Muscle of back (tissue), 11 donors: ENCODE results near the gene RIMBP2. TPM values are rescaled to one million over a fixed set of nuclear protein-coding genes. Genes with fewer than 3 reads are reported as not detected.

ENCODE experiments used
- DNase-seq, 3 donors: peaks; one replicate each; pipeline versions ENCODE4 v3.0.0 to v3.0.0-alpha.2; 2013
- polyA plus RNA-seq, 10 donors: library from polyadenylated mRNA; unstranded; fragments of 120-200 nt; gene quantifications; one replicate each; pipeline ENCODE4 v1.2.1, GENCODE V29; 2013; ENCODE audit not compliant: insufficient read length in 10 of 10

Gene RIMBP2
- polyA plus RNA-seq, 10 donors = 0.62 to 2.1 (median 1.2) TPM

DNA sequence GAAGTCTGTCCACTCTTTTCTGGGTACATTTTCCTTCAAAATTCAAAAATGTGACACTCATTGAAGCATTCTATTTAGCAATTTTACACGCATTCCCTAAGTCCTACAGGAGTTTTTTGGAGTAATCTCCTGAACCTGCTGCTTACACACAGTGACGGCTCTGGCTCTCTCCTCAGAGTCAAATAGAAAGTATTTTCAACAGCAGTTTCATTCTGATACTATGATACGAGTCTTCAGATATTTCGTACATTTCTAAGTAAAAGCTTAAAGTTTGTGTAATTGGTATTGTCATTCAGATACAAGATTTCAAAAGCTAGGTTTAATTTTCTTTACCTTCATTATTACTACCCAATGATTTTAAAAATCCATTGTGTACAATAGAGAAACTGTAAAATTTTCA is 342.0 kb downstream of the RIMBP2 start:
- no peak for DNase-seq

DNA sequence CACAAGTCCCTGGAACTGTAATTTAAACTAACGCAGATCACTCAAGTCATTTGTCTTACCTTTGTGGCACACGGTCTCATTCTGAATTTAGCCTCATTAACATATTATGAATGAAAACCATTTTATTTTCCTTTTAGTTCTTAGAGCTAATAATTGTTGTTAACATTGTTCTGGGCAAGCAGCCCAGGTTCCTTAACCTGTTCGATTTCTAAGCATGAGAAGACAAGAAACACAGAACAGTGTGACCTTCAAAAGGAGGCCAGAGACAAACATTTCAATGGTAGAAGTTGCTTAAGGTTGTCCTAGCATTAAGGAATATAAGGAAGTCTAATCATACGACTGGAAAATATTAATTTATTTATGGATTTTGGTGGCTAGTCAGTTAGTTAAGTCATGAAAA is 343.2 kb downstream of the RIMBP2 start:
- DNase-seq = no peak

DNA sequence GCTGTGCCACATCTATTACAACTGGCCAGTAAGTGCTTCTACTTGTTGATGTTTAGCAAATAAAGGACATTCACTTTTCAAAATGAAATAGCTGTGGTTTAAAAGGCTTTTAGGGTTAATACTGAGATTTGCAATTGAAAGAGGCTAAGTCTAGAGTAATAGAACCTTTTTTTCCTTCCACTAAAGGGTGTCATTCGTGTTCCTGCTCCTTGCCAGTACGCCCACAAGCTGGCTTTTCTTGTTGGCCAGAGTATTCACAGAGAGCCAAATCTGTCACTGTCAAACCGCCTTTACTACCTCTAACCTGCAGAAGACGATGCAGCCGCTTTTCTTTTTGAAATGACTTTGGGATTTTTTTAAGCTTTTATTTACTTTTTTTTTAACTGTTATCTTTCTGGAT is 344.8 kb downstream of the RIMBP2 start:
- DNase-seq = no peak

DNA sequence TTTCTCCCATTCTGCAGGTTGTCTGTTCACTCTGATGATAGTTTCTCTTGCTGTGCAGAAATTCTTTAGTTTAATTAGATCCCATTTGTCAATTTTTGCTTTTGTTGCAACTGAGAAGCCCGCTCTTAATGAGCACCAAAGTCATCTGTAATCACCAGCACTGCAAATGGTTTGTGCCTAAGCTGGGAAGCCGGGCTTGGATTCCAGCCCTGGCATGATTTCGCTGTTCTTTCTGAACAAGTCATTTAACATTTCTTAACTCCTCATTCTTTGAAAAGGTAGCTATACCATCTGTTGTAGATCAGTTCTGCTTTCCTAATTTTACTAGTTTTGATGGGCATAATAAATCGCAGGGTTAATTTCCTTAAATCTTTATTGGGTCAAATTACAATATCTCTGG is 346.3 kb downstream of the RIMBP2 start:
- no peak for DNase-seq

DNA sequence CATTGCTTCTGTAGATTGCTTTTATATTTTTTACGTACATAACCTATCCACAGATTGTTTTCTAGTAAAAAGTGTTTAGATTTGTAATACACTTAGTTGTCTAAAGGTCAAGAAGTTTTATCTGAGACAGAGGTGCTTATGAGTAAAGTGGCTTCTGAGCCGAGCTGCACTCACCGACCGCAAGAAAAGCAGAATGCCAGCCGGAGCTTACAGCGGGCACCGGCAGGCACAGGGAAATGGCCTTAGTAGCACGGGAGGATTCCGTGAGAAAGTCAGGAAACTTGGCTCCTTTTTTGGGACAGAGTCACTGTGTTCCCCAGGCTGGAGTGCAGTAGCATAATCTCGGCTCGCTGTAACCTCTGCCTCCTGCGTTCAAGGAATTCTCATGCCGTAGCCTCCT is 348.6 kb downstream of the RIMBP2 start:
- no peak for DNase-seq

DNA sequence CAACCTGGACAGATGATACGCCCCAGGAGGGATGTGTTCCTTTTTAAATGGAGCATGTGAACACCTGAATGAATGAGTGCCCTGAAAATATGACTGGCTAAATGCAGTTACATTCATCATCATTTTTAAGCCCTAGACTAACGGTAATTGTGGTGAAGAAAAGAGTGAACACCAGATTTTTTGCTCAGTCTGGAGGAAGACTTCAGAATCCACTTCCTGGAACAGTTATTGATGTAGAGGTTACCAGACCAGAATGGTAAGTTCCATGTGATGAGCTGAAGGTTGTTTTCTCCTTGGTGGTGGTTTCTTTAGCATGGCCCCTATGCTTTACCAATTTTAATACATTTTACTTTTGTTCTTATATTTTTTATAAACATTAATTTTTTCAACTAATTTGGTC is 349.1 kb downstream of the RIMBP2 start:
- DNase-seq = no peak

DNA sequence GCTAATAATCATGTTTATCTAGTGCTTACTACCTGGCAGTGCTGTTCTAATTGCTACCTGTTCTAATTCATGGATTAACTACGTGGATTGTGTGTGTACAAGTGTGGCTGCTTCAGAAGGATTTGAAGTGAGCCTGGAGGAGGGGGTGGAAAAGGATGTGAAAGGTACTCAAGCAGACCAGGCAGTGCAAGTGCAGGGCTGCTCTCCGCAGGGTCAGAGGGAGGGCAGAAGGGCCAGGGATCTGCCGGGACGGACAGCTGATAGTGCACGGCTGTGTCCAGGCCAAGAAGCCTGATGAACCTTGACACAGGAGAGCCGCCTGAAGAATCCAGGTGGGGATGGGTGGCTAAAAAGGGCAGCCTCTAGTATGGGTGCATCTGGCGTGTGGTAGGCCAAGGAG is 349.9 kb downstream of the RIMBP2 start:
- DNase-seq = no peak

DNA sequence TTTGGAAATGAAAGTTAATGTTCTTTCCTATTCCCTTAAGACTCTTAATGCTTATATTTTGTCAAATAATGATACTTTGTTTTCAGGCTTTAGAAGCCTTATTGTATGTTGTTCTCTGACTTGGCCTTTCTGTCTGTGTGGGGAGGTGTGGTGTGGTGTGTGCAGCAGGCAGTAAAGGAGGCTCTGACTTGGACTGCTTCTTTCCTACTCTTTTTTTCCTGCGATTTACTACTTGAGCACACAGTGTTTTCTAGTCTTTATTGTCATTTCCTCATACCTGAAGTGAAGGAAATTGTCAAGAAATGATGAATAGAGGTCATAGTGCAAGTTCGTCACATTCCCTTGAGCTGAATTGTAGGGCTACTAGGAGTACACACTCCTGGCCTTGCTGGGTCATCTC is 351.5 kb downstream of the RIMBP2 start:
- no peak for DNase-seq

DNA sequence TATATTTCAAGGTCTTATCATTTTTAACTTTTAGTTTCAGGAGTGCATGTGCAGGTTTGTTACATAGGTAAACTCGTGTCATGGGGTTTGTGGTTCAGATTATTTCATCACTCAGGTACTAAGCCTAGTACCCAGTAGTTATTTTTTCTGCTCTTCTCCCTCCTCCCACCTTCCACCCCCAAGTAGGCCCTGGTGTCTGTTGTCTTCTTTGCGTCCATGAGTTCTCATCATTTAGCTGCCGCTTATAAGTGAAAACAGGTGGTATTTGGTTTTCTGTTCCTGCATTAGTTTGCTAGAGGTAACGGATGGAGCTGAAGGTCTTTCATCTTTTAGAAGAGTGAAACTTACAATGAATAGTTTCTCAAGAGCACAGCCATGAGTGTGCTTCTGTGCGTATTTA is 354.0 kb downstream of the RIMBP2 start:
- no peak for DNase-seq

DNA sequence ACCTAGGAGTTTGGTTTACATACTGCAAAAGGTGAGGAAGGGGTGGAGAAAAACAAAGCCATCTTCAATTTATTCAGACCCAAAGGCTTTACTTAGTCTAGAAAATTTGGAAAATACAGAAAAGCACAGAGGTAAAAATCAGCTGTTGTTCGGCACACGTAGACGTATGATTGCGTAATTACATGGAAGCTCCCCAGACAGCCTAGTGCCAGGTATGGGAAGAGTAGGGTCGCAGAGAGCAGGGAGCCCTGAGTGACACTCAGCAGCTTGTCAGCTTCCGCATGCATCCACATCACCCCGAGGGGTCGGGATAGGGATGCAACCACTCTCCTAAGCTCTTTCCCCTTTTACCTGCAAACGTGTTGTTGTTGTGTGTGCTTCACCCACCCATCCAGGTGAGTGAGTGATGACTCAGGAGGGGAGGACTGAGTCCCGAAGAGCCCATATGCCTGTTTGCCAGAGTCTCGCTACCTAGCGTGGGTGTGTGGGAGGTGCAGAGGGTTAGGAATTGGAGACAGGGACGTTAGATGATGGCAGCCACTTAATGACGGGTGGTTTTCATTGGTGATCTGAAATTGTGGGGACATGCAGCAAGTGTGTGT is 358.3 kb downstream of the RIMBP2 start:
- DNase-seq = no peak

DNA sequence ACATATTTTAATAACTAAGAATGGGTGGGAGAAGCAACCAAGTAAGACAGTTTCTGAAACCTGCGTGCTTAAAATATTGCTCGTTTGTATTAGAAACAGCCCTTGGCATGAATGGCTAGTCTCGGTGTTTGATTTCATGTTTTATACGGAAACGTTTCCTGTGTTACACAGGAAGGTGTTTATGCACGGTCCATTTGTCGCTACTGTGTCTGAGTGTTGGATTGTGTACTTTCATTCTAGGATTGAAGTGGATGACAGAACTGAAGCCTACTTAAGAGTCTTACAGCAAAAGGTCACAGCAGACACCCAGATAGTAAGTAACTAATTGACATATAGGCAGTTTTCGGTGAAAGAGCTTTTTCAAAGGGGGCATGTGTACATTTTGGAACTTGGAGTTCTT is 358.9 kb downstream of the RIMBP2 start:
- no peak for DNase-seq

DNA sequence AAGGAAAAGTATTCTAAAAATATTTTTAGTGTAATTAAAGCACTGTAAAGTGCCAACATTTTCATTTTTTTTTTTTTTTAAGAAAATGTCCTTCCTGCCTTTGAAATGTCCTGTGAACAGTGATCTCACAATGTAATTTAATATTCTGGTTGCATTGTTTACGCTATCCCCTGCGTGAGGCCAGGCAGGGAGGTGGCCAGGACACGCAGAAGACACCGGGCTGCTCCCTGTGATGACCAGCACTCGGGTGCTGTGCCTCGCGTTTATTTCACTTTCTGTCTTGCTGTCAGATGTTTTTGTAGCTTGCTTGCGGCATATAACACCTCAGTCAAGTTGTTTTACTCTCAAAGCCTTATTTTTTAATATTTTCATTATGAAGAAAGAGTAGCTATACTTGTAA is 359.9 kb downstream of the RIMBP2 start:
- no peak for DNase-seq

DNA sequence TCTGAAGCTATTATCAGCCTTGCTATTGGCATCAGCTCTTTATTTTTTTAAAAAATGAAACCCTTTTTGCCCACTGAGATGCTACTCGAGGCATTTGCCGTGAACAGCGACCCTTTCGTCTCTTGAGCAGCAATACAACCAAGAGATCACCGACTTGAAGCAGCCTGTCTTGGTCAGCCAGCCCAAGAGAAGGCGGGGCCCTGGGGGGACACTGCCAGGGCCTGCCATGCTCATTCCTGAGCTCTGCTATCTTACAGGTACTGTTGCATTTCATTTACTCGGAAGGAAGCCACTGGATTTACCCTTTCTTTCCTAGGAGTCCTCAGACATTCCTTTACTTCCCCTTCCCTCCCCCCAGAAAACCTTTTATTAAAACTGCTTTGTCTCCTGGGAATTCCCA is 361.7 kb downstream of the RIMBP2 start:
- no peak for DNase-seq

DNA sequence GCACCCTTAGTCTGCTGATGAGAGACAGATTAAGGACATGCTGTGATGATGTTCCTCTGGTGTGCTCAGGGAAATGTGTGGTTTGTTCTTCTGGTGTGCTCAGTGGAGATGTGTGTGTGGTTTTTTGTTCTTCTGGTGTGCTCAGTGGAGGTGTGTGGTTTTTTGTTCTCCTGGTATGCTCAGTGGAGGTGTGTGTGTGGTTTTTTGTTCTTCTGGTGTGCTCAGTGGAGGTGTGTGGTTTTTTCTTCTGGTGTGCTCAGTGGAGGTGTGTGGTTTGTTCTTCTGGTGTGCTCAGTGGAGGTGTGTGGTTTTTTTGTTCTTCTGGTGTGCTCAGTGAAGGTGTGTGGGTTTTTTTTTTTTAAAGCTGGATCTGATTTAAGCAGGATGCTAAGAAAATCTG is 363.0 kb downstream of the RIMBP2 start:
- DNase-seq = no peak

DNA sequence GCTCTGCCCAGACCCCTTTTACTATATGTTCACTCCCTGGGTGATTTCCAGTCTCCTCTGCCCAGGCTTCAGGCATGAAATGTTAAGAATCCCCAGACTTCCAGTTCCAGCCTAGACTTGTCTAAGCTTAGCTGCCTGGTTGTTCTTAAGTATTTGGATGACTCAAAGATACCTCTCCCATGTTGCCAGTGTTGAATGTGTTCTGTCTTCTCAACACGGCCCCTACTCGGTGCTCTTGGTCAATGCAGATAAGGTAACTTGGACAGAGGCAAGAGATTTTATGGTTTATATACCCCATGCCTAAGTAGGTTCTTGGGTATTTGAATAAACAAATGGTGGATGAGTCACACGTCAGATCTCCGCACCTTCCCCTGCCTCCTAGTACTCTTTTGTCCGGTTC is 364.8 kb downstream of the RIMBP2 start:
- no peak for DNase-seq

DNA sequence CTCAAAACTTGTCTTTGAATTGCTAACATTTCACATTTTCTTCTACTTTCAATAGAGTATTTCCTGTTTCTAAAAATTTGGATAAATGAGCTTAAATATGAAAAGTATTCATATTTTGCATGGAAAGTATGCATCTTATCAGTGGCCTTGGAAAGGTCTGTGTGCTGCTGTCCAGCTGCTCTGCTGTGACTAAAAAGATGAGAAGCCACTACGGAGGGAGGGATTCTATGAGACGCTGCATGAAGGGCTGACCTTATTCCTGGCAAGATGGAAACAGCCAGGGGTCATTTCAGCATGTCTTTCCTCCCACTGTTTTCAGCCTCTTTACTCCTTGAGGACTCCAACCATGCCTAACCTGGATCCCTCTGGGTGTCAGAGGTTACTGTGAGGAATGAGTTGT is 365.4 kb downstream of the RIMBP2 start:
- DNase-seq = no peak

DNA sequence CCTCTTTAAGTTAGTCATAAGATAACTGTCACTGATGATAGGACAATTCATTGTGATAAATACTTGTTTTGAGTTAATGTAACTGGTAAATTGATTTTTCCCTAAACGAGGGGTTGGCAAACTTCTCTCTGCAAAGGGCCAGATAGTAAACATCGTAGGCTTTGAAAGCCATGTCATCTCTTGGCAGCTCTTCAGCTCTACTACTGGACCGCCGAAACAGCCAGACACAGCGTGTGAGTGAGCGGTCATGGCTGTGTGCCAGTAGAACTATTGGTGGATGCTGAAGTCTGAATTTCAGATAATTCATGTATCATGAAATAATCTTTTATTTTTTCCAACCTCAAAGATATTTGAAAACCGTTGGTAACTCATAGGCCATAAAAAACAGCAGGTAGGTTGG is 368.5 kb downstream of the RIMBP2 start:
- DNase-seq = peak in 2 of 3 donors; percentile 1 to 36

Other genes with a start within 250 kb of the RIMBP2 start
- gene STX2, start 123.0 kb upstream of the RIMBP2 start, polyA plus RNA-seq = 10 to 100 TPM; 14.4 to 22.5 (median 20.1) TPM
- gene RAN, start 155.8 kb upstream of the RIMBP2 start, polyA plus RNA-seq = 100 to 1,000 TPM; 339 to 578 (median 394) TPM
- gene ADGRD1, start 237.6 kb upstream of the RIMBP2 start, polyA plus RNA-seq = 10 to 100 TPM in 9 of 10 donors, 1 to 10 TPM in 1; 7.9 to 15.7 (median 12.0) TPM